ENCODE data around the gene CDHR3.

CDHR3 gene

GRCh38 chr7:105988276-105988675 lies 25.2 kb downstream of the CDHR3 start:
- TF ChIP-seq CTCF (IDR thresholded peaks at IDR 0.05; ENCODE audit: insufficient read depth, low read length, poor library complexity, severe bottlenecking) (no peak), EZH2phosphoT487 (conservative IDR thresholded peaks at IDR 0.05; ENCODE audit: low read length) (no peak)
- no peaks in the 10 kb centered on the region for H4K20me1 ChIP-seq (ENCODE audit: low read depth, low read length)
- no peak overlapping the region for H3K4me2 ChIP-seq (ENCODE audit: low read depth, low read length, poor library complexity, severe bottlenecking)
- no peaks in the 10 kb centered on the region for H3K27me3 ChIP-seq (ENCODE audit: low read length)
- no peaks in the 10 kb centered on the region for H3K79me2 ChIP-seq (ENCODE audit: insufficient read depth, low read length)
- H2AFZ ChIP-seq (ENCODE audit: low read depth, low read length, severe bottlenecking) = no peak overlapping the region
- H3K9ac ChIP-seq (ENCODE audit: low read length) = no peak overlapping the region
- no peaks in the 10 kb centered on the region for H3K9me2 ChIP-seq (replicated peaks; ENCODE audit: insufficient read depth, low read length)
- H3F3A ChIP-seq (ENCODE audit: insufficient read depth) = no peaks in the 10 kb centered on the region
- no peak overlapping the region for H3K4me3 ChIP-seq (ENCODE audit: insufficient read depth, low read length, poor library complexity, severe bottlenecking)
- no peaks in the 10 kb centered on the region for H3K9me3 ChIP-seq (ENCODE audit: insufficient read depth, low read length)
- no peaks in the 10 kb centered on the region for H3K36me3 ChIP-seq (ENCODE audit: low read length)
- H3K27ac ChIP-seq (ENCODE audit: low read depth, low read length) = no peak overlapping the region

- Histone ChIP-seq H3K9me2 (replicated peaks; ENCODE audit: insufficient read depth, low read length) (no peaks in the 10 kb centered on the region), H3K27ac (ENCODE audit: low read depth, low read length) (no peak overlapping the region), H3K36me3 (ENCODE audit: low read length) (no peaks in the 10 kb centered on the region), H3K27me3 (ENCODE audit: low read length) (no peaks in the 10 kb centered on the region), H2AFZ (ENCODE audit: low read depth, low read length, severe bottlenecking) (no peak overlapping the region), H3K79me2 (ENCODE audit: insufficient read depth, low read length) (no peaks in the 10 kb centered on the region), H3K9ac (ENCODE audit: low read length) (no peak overlapping the region), H3K4me3 (ENCODE audit: insufficient read depth, low read length, poor library complexity, severe bottlenecking) (no peak overlapping the region), H3K9me3 (ENCODE audit: insufficient read depth, low read length) (no peaks in the 10 kb centered on the region), H3K4me2 (ENCODE audit: low read depth, low read length, poor library complexity, severe bottlenecking) (no peak overlapping the region), H3F3A (ENCODE audit: insufficient read depth) (no peaks in the 10 kb centered on the region), H4K20me1 (ENCODE audit: low read depth, low read length) (no peaks in the 10 kb centered on the region)
- TF ChIP-seq CTCF (IDR thresholded peaks at IDR 0.05; ENCODE audit: insufficient read depth, low read length, poor library complexity, severe bottlenecking) = no peak
- TF ChIP-seq EZH2phosphoT487 (conservative IDR thresholded peaks at IDR 0.05; ENCODE audit: low read length) = no peak
Measured at GRCh38 chr7:105989191-105989590, 26.1 kb downstream of the CDHR3 start.

GRCh38 chr7:105989686-105990085 lies 26.6 kb downstream of the CDHR3 start:
- Histone ChIP-seq H3F3A (ENCODE audit: insufficient read depth) (no peaks in the 10 kb centered on the region), H2AFZ (ENCODE audit: low read depth, low read length, severe bottlenecking) (no peak overlapping the region), H3K4me3 (ENCODE audit: insufficient read depth, low read length, poor library complexity, severe bottlenecking) (no peak overlapping the region), H3K27me3 (ENCODE audit: low read length) (no peaks in the 10 kb centered on the region), H3K27ac (ENCODE audit: low read depth, low read length) (no peak overlapping the region), H3K79me2 (ENCODE audit: insufficient read depth, low read length) (no peaks in the 10 kb centered on the region), H4K20me1 (ENCODE audit: low read depth, low read length) (no peaks in the 10 kb centered on the region), H3K36me3 (ENCODE audit: low read length) (no peaks in the 10 kb centered on the region), H3K4me2 (ENCODE audit: low read depth, low read length, poor library complexity, severe bottlenecking) (no peak overlapping the region), H3K9me3 (ENCODE audit: insufficient read depth, low read length) (no peaks in the 10 kb centered on the region), H3K9me2 (replicated peaks; ENCODE audit: insufficient read depth, low read length) (no peaks in the 10 kb centered on the region), H3K9ac (ENCODE audit: low read length) (no peak overlapping the region)
- TF ChIP-seq CTCF (IDR thresholded peaks at IDR 0.05; ENCODE audit: insufficient read depth, low read length, poor library complexity, severe bottlenecking) (no peak), EZH2phosphoT487 (conservative IDR thresholded peaks at IDR 0.05; ENCODE audit: low read length) (no peak)

All from SU-DHL-6 (cell line).